ENCODE results near the gene RPAP3. TPM values are rescaled to one million over a fixed set of nuclear protein-coding genes. Genes with fewer than 3 reads are reported as not detected.

The RPAP3 gene
- polyA plus RNA-seq, 1 donor (not counting 4 experiments of a cell fraction or from before 2014, with no cell fraction given), result 22.9 TPM

DNA sequence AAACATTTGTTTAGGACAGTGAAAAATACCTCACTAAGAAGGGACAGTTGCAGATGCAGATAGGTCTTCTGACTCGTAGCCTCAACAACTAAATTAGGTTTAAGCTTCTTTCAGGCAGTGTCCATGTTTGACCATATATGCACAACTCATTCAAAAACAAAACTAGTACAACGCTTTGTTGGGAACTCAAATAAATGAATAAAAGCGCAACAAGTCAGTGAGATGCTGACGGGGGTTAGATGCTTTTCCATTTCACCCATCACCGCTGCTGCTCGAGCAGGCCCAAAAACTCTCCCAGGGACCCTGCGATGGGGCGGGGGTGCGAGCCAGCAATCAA is 633 bp downstream of the RPAP3 start:
- peak overlapping the region; percentile 72 for H3K4me2 ChIP-seq (ENCODE audit: control insufficient read depth, extremely low read depth, insufficient read depth, low read depth, low read length)
- peak overlapping the region; percentile 83 for H2AFZ ChIP-seq (ENCODE audit: control insufficient read depth, low read length)
- peak overlapping the region; percentile 80 for H3K9ac ChIP-seq (ENCODE audit: control insufficient read depth, extremely low read depth, insufficient read depth, low read length)
- H4K20me1 ChIP-seq (ENCODE audit: control insufficient read depth, extremely low read depth, insufficient read depth, low read length), result no peaks in the 10 kb centered on the region
- peak overlapping the region; percentile 69 to 94 (median 93) for H3K4me3 ChIP-seq (ENCODE audit: control insufficient read depth in 2 of 3, extremely low read depth in 1 of 3, insufficient read depth in 2 of 3, low read depth in 1 of 3, low read length in 3 of 3)
- no peaks in the 10 kb centered on the region for H3K9me1 ChIP-seq (ENCODE audit: control insufficient read depth, extremely low read depth, insufficient read depth, low read length)
- dilution Hi-C loops (cut with MboI; ENCODE audit: extremely low pct_ligation_motif_present, low sequenced_read_pairs), result no loop called here
- TF ChIP-seq EZH2 (IDR thresholded peaks at IDR 0.05; ENCODE audit: low read length), result no peak
- TF ChIP-seq, protein P1, sequence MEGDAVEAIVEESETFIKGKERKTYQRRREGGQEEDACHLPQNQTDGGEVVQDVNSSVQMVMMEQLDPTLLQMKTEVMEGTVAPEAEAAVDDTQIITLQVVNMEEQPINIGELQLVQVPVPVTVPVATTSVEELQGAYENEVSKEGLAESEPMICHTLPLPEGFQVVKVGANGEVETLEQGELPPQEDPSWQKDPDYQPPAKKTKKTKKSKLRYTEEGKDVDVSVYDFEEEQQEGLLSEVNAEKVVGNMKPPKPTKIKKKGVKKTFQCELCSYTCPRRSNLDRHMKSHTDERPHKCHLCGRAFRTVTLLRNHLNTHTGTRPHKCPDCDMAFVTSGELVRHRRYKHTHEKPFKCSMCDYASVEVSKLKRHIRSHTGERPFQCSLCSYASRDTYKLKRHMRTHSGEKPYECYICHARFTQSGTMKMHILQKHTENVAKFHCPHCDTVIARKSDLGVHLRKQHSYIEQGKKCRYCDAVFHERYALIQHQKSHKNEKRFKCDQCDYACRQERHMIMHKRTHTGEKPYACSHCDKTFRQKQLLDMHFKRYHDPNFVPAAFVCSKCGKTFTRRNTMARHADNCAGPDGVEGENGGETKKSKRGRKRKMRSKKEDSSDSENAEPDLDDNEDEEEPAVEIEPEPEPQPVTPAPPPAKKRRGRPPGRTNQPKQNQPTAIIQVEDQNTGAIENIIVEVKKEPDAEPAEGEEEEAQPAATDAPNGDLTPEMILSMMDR (optimal IDR thresholded peaks at IDR 0.05 in 1 of 3, IDR thresholded peaks at IDR 0.05 in 1 of 3, conservative IDR thresholded peaks at IDR 0.05 in 1 of 3; ENCODE audit: extremely low read depth in 1 of 3, insufficient read depth in 2 of 3, low read length in 3 of 3), result no peak
- H3K9me3 ChIP-seq (ENCODE audit: control insufficient read depth, low read depth, low read length), result no peaks in the 10 kb centered on the region
- no peaks in the 10 kb centered on the region for H3K27me3 ChIP-seq (ENCODE audit: control insufficient read depth, extremely low read depth, insufficient read depth, low read length)
- H3K27ac ChIP-seq (ENCODE audit: control insufficient read depth, insufficient read depth, low read length), result peak overlapping the region; percentile 88
- peaks cover 23% of the 10 kb centered on the region for H3K79me2 ChIP-seq (ENCODE audit: control insufficient read depth, insufficient read depth, low read length)
- H3K36me3 ChIP-seq (ENCODE audit: control insufficient read depth in 2 of 2, extremely low read depth in 1 of 2, insufficient read depth in 2 of 2, low read length in 2 of 2), result peaks cover 2 to 3% of the 10 kb centered on the region in 2 experiments
- FAIRE-seq (peak; percentile 32), DNase-seq (ENCODE audit: low read depth, low spot score) (no peak)
- H3K4me1 ChIP-seq (ENCODE audit: control insufficient read depth, extremely low read depth, insufficient read depth, low read length), result peaks cover 11% of the 10 kb centered on the region

DNA sequence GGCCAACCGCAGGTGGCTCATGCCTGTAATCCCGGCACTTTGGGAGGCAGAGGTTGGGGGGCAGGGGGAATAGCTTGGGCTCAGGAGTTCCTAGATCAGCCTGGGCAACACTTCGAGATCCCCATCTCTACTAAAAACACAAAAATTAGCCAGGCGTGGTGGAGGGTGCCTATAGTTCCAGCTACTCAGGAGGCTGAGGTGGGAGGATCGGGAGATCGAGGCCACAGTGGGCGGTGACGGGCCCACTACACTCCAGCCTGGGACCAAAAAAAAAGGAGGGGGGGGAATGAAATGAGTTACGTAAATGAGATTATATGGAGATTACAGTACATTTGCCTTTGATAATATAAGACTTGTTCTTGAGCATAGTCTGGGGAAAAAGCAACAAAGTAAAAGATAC is 1.1 kb downstream of the RPAP3 start:
- H3K9me1 ChIP-seq (ENCODE audit: control insufficient read depth, extremely low read depth, insufficient read depth, low read length), result no peaks in the 10 kb centered on the region
- peaks cover 11% of the 10 kb centered on the region for H3K4me1 ChIP-seq (ENCODE audit: control insufficient read depth, extremely low read depth, insufficient read depth, low read length)
- peaks cover 2 to 3% of the 10 kb centered on the region in 2 experiments for H3K36me3 ChIP-seq (ENCODE audit: control insufficient read depth in 2 of 2, extremely low read depth in 1 of 2, insufficient read depth in 2 of 2, low read length in 2 of 2)
- peaks cover 23% of the 10 kb centered on the region for H3K79me2 ChIP-seq (ENCODE audit: control insufficient read depth, insufficient read depth, low read length)
- H3K27ac ChIP-seq (ENCODE audit: control insufficient read depth, insufficient read depth, low read length), result peak overlapping the region; percentile 88
- FAIRE-seq (no peak), DNase-seq (ENCODE audit: low read depth, low spot score) (no peak)
- peak overlapping the region in 2 of 3 experiments; percentile 93 to 94 for H3K4me3 ChIP-seq (ENCODE audit: control insufficient read depth in 2 of 3, extremely low read depth in 1 of 3, insufficient read depth in 2 of 3, low read depth in 1 of 3, low read length in 3 of 3)
- no peaks in the 10 kb centered on the region for H3K9me3 ChIP-seq (ENCODE audit: control insufficient read depth, low read depth, low read length)
- H3K27me3 ChIP-seq (ENCODE audit: control insufficient read depth, extremely low read depth, insufficient read depth, low read length), result no peaks in the 10 kb centered on the region
- TF ChIP-seq, protein P1 (optimal IDR thresholded peaks at IDR 0.05 in 1 of 3, IDR thresholded peaks at IDR 0.05 in 1 of 3, conservative IDR thresholded peaks at IDR 0.05 in 1 of 3; ENCODE audit: extremely low read depth in 1 of 3, insufficient read depth in 2 of 3, low read length in 3 of 3), result no peak
- no peak for TF ChIP-seq EZH2 (IDR thresholded peaks at IDR 0.05; ENCODE audit: low read length)
- H4K20me1 ChIP-seq (ENCODE audit: control insufficient read depth, extremely low read depth, insufficient read depth, low read length), result no peaks in the 10 kb centered on the region
- peak overlapping the region; percentile 72 for H3K4me2 ChIP-seq (ENCODE audit: control insufficient read depth, extremely low read depth, insufficient read depth, low read depth, low read length)
- H2AFZ ChIP-seq (ENCODE audit: control insufficient read depth, low read length), result no peak overlapping the region
- peak overlapping the region; percentile 80 for H3K9ac ChIP-seq (ENCODE audit: control insufficient read depth, extremely low read depth, insufficient read depth, low read length)
- dilution Hi-C loops (cut with MboI; ENCODE audit: extremely low pct_ligation_motif_present, low sequenced_read_pairs), result no loop called here

All from keratinocyte (primary cell).